OCI-LY3 (cell line): ENCODE data around the gene CDH4.

Experiments used
- H2AFZ ChIP-seq: fragments of 200-600, 300-600 bp; shearing (Covaris generic); 2 replicates; pipeline ENCODE4 v1.6.0; 2014; ENCODE audit warnings: antibody characterized with exemption, low read depth, low read length
- H3K27ac ChIP-seq: fragments of 200-600, 300-600 bp; sonication (generic); 2 replicates; pipeline ENCODE4 v1.5.1; 2014; ENCODE audit warnings: mild to moderate bottlenecking, low read length, moderate library complexity, mixed read lengths
- H3K27me3 ChIP-seq: fragments of 200-600, 300-600 bp; sonication (generic); 2 replicates; pipeline ENCODE4 v1.6.1; 2014; ENCODE audit warnings: low read depth, low read length, mixed read lengths
- H3K36me3 ChIP-seq: fragments of 200-600, 300-600 bp; sonication (generic); replicated peaks from 2 replicates; pipeline ENCODE3; 2014; ENCODE audit warnings: low read depth, low read length, mixed read lengths
- H3K4me1 ChIP-seq: fragments of 300-600, 200-600 bp; sonication (generic); 2 replicates; pipeline ENCODE4 v1.6.1; 2014; ENCODE audit warnings: low read length, mixed read lengths
- H3K4me2 ChIP-seq: fragments of 200-600, 300-600 bp; sonication (generic); 2 replicates; pipeline ENCODE4 v1.6.1; 2014; ENCODE audit warnings: low read length, mixed read lengths
- H3K4me3 ChIP-seq: fragments of 300-600, 200-600 bp; sonication (generic); 2 replicates; pipeline ENCODE4 v1.5.1; 2014; ENCODE audit warnings: antibody characterized with exemption, mild to moderate bottlenecking, low read length, moderate library complexity
- H3K79me2 ChIP-seq: fragments of 300-600, 200-600 bp; shearing (Covaris generic); 2 replicates; pipeline ENCODE4 v1.6.1; 2014; ENCODE audit warnings: mild to moderate bottlenecking, low read length, mixed read lengths
- H3K9ac ChIP-seq: fragments of 300-600, 200-600 bp; shearing (Covaris generic); 2 replicates; pipeline ENCODE4 v1.6.0; 2014; ENCODE audit warnings: mild to moderate bottlenecking, low read length, moderate library complexity
- H3K9me3 ChIP-seq: fragments of 200-600, 300-600 bp; shearing (Covaris generic); 2 replicates; pipeline ENCODE4 v1.6.1; 2014; ENCODE audit warnings: low read length, mixed read lengths; ENCODE audit not compliant: insufficient read depth
- H4K20me1 ChIP-seq: fragments of 200-600, 300-600 bp; sonication (generic); 2 replicates; pipeline ENCODE4 v1.6.1; 2016; ENCODE audit warnings: low read length, mixed read lengths; ENCODE audit not compliant: insufficient read depth
- CTCF ChIP-seq: fragments of 200-600, 300-600 bp; sonication (generic); IDR thresholded peaks from 2 replicates; pipeline ENCODE4 v1.5.1; 2014; ENCODE audit warnings: antibody characterized with exemption, low read length, low read depth
- EZH2phosphoT487 ChIP-seq: fragments of 200-600 bp; shearing (Covaris generic); IDR thresholded peaks from 2 replicates; pipeline ENCODE4 v1.6.1; 2018; ENCODE audit warnings: antibody characterized with exemption, mixed run types, low read depth

The CDH4 gene

DNA sequence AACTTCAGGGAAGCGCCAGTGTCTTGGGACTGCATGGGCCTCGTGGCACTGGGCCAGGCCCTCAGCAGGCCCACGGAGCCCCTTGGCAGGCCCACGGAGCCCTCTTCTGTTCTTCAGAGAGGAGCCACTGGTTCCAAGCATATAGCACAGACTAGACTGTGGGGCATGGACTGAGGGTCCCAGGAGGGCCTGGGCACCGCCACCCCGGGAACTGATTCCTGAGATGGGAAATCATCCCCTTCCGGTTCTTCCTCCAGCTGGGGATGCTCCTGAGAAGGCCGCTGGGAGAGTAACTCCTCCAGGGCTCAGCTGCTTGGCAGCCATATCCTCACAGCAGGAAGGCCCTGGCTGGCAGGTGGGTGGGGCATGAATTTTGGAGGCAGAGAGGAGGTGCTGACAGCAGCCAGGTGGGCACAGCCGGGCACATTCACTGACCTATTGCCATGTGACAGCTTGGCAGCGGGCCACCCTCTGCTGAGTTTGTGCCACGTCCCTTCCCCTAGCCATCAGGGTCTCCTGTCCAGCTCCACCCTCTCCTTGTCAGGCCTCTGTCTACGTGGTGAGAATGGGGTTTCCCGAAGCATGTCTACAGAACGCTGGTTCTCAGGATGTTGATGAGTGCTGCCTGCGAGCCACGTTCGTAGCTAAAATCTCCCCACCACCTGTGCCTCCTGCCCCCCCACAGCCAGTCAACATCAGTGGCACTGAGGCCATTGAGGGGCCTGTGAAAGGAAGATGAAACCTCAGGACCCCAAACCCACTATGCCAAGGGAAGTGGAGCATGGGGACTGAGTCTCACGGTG, 661.6 kb downstream of the CDH4 start:
- no peak overlapping the region for H2AFZ ChIP-seq
- H4K20me1 ChIP-seq: peaks cover 12% of the 10 kb centered on the region
- no peak overlapping the region for H3K9ac ChIP-seq
- H3K27ac ChIP-seq: no peak overlapping the region
- H3K79me2 ChIP-seq: no peaks in the 10 kb centered on the region
- peaks cover 63% of the 10 kb centered on the region for H3K27me3 ChIP-seq
- no peak overlapping the region for H3K4me3 ChIP-seq
- TF ChIP-seq EZH2phosphoT487 (no peak), CTCF (no peak)
- no peaks in the 10 kb centered on the region for H3K36me3 ChIP-seq
- H3K4me2 ChIP-seq: no peak overlapping the region
- 0 out of 2 replicates have a peak, but pooled peaks cover 12% of the 10 kb centered on the region for H3K9me3 ChIP-seq
- peaks cover 20% of the 10 kb centered on the region for H3K4me1 ChIP-seq

- peaks cover 12% of the 10 kb centered on the region for H4K20me1 ChIP-seq
- TF ChIP-seq CTCF: no peak
- no peak for TF ChIP-seq EZH2phosphoT487
- no peak overlapping the region for H3K27ac ChIP-seq
- H2AFZ ChIP-seq: no peak overlapping the region
- peaks cover 48% of the 10 kb centered on the region for H3K27me3 ChIP-seq
- H3K4me2 ChIP-seq: no peak overlapping the region
- no peak overlapping the region for H3K9ac ChIP-seq
- H3K79me2 ChIP-seq: no peaks in the 10 kb centered on the region
- 0 out of 2 replicates have a peak, but pooled peaks cover 14% of the 10 kb centered on the region for H3K9me3 ChIP-seq
- no peak overlapping the region for H3K4me3 ChIP-seq
- no peaks in the 10 kb centered on the region for H3K36me3 ChIP-seq
- H3K4me1 ChIP-seq: peaks cover 20% of the 10 kb centered on the region
These were observed 663.0 kb downstream of the CDH4 start for GRCh38 chr20:61915101-61915500.

GRCh38 chr20:61916318-61916891, 664.3 kb downstream of the CDH4 start:
- no peak overlapping the region for H2AFZ ChIP-seq
- peaks cover 20% of the 10 kb centered on the region for H3K4me1 ChIP-seq
- H3K27me3 ChIP-seq: peaks cover 36% of the 10 kb centered on the region
- TF ChIP-seq EZH2phosphoT487: no peak
- no peak for TF ChIP-seq CTCF
- 0 out of 2 replicates have a peak, but pooled peaks cover 3% of the 10 kb centered on the region for H3K9me3 ChIP-seq
- H3K27ac ChIP-seq: no peak overlapping the region
- H3K9ac ChIP-seq: no peak overlapping the region
- H3K4me2 ChIP-seq: no peak overlapping the region
- peaks cover 12% of the 10 kb centered on the region for H4K20me1 ChIP-seq
- no peaks in the 10 kb centered on the region for H3K79me2 ChIP-seq
- H3K4me3 ChIP-seq: no peak overlapping the region
- no peaks in the 10 kb centered on the region for H3K36me3 ChIP-seq

- no peak overlapping the region for H2AFZ ChIP-seq
- no peaks in the 10 kb centered on the region for H3K79me2 ChIP-seq
- H3K4me3 ChIP-seq: no peak overlapping the region
- no peak overlapping the region for H3K27ac ChIP-seq
- H3K36me3 ChIP-seq: no peaks in the 10 kb centered on the region
- TF ChIP-seq CTCF: no peak
- TF ChIP-seq EZH2phosphoT487: no peak
- peaks cover 10% of the 10 kb centered on the region for H3K4me1 ChIP-seq
- peaks cover 8% of the 10 kb centered on the region for H4K20me1 ChIP-seq
- H3K9ac ChIP-seq: no peak overlapping the region
- peaks cover 27% of the 10 kb centered on the region for H3K27me3 ChIP-seq
- no peak overlapping the region for H3K4me2 ChIP-seq
- 0 out of 2 replicates have a peak, but pooled peaks cover 3% of the 10 kb centered on the region for H3K9me3 ChIP-seq
These were observed 665.5 kb downstream of the CDH4 start for GRCh38 chr20:61917474-61918145.
